K562 (cell line): ENCODE results near the gene FAXC. TPM values are rescaled to one million over a fixed set of nuclear protein-coding genes. Genes with fewer than 3 reads are reported as not detected.

Experiments used
- CBX1 ChIP-seq: sonication (generic); IDR thresholded peaks from 2 replicates; pipeline ENCODE4 v1.6.1; 2016; ENCODE audit warnings: antibody characterized with exemption, low read depth, mild to moderate bottlenecking
- CTBP1 ChIP-seq: fragments of 450-650 bp; IDR thresholded peaks from 2 replicates; pipeline ENCODE4 v1.6.1; 2016; ENCODE audit warnings: borderline replicate concordance
- CXXC5 ChIP-seq: fragments of 250-450 bp; sonication (Bioruptor Pico); IDR thresholded peaks from 2 replicates; pipeline ENCODE4 v1.8.0; 2022; ENCODE audit warnings: inconsistent platforms, mild to moderate bottlenecking, moderate library complexity
- DNMT1 ChIP-seq: fragments of 450-650 bp; IDR thresholded peaks from 2 replicates; pipeline ENCODE4 v1.6.1; 2016; ENCODE audit warnings: antibody characterized with exemption, mild to moderate bottlenecking
- IFI16 ChIP-seq: fragments of 250-450 bp; sonication (Bioruptor Pico); IDR thresholded peaks from 2 replicates; pipeline ENCODE4 v2.1.2; 2022; ENCODE audit warnings: mild to moderate bottlenecking, inconsistent platforms
- KLF16 ChIP-seq: IDR thresholded peaks from 2 replicates; pipeline ENCODE4 v1.6.1; 2016; ENCODE audit warnings: antibody characterized with exemption
- MIER1 ChIP-seq: fragments of 450-650 bp; IDR thresholded peaks from 2 replicates; pipeline ENCODE4 v1.6.1; 2016; ENCODE audit warnings: antibody characterized with exemption, mild to moderate bottlenecking, low read depth
- MTA2 ChIP-seq: fragments of 450-650 bp; IDR thresholded peaks from 2 replicates; pipeline ENCODE4 v1.6.1; 2016; ENCODE audit warnings: low read depth
- NRF1 ChIP-seq, 2 experiments: fragments of 450-650 bp; IDR thresholded peaks in 1 of 2; conservative IDR thresholded peaks in 1 of 2; 2 replicates each; pipeline ENCODE4 v1.6.1; 2014; ENCODE audit warnings: mild to moderate bottlenecking in 2 of 2
- PPARD ChIP-seq: fragments of 250-450 bp; sonication (Bioruptor Pico); IDR thresholded peaks from 2 replicates; pipeline ENCODE4 v1.8.0; 2022; ENCODE audit warnings: inconsistent platforms, mild to moderate bottlenecking, moderate library complexity
- RBFOX2 ChIP-seq: fragments of 200-400 bp; formaldehyde crosslinking; IDR thresholded peaks from 2 replicates; pipeline ENCODE4 v1.6.1; 2017; ENCODE audit warnings: low read depth, mild to moderate bottlenecking, low read length, moderate library complexity
- REST ChIP-seq, 2 experiments: fragments of 450-650 bp; formaldehyde crosslinking in 1 of 2; IDR thresholded peaks; 2 replicates each; pipeline versions ENCODE4 v1.4.0 to v1.6.1; 2014 to 2020; ENCODE audit warnings: mild to moderate bottlenecking in 2 of 2, borderline replicate concordance in 1 of 2, low read depth in 1 of 2
- RHOXF2B ChIP-seq: fragments of 250-450 bp; sonication (Bioruptor Pico); conservative IDR thresholded peaks from 2 replicates; pipeline ENCODE4 v1.5.1; 2021
- TCF7L2 ChIP-seq: fragments of 150-350 bp; IDR thresholded peaks from 2 replicates; pipeline ENCODE4 v1.6.1; 2016; ENCODE audit warnings: low read depth, mild to moderate bottlenecking, low read length, moderate library complexity
- XRCC3 ChIP-seq: fragments of 450-650 bp; IDR thresholded peaks from 2 replicates; pipeline ENCODE4 v1.6.1; 2017; ENCODE audit warnings: mild to moderate bottlenecking, moderate library complexity
- ZBTB8A ChIP-seq: fragments of 450-650 bp; IDR thresholded peaks from 2 replicates; pipeline ENCODE4 v1.6.1; 2018; ENCODE audit warnings: mild to moderate bottlenecking, moderate library complexity; ENCODE audit not compliant: partially characterized antibody
- ZC3H8 ChIP-seq: fragments of 450-650 bp; IDR thresholded peaks from 2 replicates; pipeline ENCODE4 v1.6.1; 2017
- ZFP1 ChIP-seq: fragments of 450-650 bp; formaldehyde crosslinking; IDR thresholded peaks from 2 replicates; pipeline ENCODE4 v1.4.0; 2020; ENCODE audit warnings: mild to moderate bottlenecking, mixed read lengths
- ZNF134 ChIP-seq: fragments of 250-450 bp; sonication (Bioruptor Pico); conservative IDR thresholded peaks from 2 replicates; pipeline ENCODE4 v1.4.0; 2020
- ZNF507 ChIP-seq: conservative IDR thresholded peaks from 2 replicates; pipeline ENCODE4 v1.6.1; 2017; ENCODE audit warnings: missing genetic modification characterization, missing compliant biosample characterization
- polyA plus RNA-seq, 8 experiments: library from polyadenylated mRNA; depleted of rRNA in 4 of 8; stranded (reverse) in 5 of 8; unstranded in 3 of 8; fragments of >200 nt; fragmentation: Nextera tagmentation in 2 of 8; fragmentation: Illumina TruSeq in 1 of 8; extraction: Ambion mirVana in 2 of 8; extraction: Trizol in 1 of 8; gene quantifications; 2 replicates each; pipeline versions ENCODE4 v1.2.1 to v1.2.3, GENCODE V29; 2011 to 2014; ENCODE audit warnings: inconsistent platforms in 1 of 8, missing spikeins in 1 of 8
- total RNA-seq, 7 experiments: library from RNA; depleted of rRNA in 6 of 7; stranded (reverse); fragments of >200 nt in 6 of 7; fragmentation: Illumina TruSeq in 2 of 7; extraction: Trizol in 2 of 7; gene quantifications; 2 replicates each; pipeline versions ENCODE4 v1.2.1 to v1.2.3, GENCODE V29; 2011 to 2021; ENCODE audit warnings: low replicate concordance in 1 of 7
- TF ChIP-seq, protein P1 (sequence below): fragments of 250-450 bp; sonication (Bioruptor Pico); IDR thresholded peaks from 2 replicates; pipeline ENCODE4 v1.8.0; 2022; ENCODE audit warnings: moderate library complexity, mild to moderate bottlenecking, inconsistent platforms

FAXC gene
- total and polyA plus RNA-seq, 9 of the 15 experiments (the other 6 are each of a cell fraction or from before 2014, with no cell fraction given): 0.06 to 0.40 (median 0.13) TPM; not detected in 5

DNA sequence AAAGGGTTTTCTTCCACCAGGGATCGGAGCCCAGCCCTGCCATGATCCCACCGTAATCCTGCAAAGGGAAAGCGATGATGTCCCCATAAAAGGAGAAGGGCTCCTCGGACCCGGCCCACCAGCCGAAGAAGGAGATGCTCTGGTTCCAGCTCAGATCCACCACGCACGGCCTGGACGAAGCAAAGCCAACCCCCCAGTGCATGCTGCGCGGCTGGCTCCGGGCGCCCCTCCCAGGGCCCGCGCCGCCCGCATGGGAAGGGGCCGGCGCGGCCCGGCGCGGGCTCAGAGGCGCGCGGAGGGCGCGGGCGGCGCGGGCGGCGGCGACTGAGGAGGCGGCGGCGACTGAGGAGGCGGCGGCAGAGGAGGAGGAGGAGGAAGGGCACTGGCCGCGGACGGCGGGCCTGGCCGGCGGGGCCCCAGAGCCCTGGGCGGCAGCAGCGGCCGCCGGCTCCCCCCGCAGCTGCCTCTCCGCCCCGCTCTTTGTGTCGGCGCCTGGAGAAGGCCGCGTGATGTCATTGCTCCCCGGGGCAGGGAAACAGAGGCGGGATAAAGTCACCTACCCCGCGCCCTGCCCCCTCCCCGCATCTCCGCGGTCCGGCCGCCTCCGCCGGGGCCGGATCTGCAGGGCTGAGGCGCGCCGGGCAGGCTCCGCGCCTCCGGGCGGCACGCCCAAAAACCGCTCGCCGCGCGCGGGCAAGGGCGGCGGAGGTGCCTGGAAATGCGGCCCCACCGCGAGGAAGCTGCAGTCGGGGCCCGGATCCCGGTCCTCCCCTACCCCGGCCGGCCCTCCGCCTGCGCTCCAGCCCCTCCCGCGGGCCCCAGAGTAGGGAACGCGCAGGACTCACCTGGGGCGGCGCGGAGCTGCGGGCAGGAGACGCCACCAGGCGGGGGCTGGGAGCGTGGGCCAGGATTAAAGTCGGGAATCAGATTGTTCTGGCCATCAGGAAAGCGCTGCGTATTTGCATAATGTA is at the start of gene FAXC (continued):
- TF ChIP-seq REST (IDR thresholded peaks at IDR 0.05; ENCODE audit: borderline replicate concordance): no peak
- no peak for TF ChIP-seq REST (CRISPR knock-in tag; IDR thresholded peaks at IDR 0.05; ENCODE audit: low read depth)
- peak; percentile 11 to 26; a peak in 2 of 4 replicates for TF ChIP-seq NRF1 (conservative IDR thresholded peaks at IDR 0.05 in 1 of 2, IDR thresholded peaks at IDR 0.05 in 1 of 2)
- no peak for TF ChIP-seq RHOXF2B
- TF ChIP-seq TCF7L2: no peak
- no peak for TF ChIP-seq PPARD (CRISPR knock-in tag)
- TF ChIP-seq MTA2: no peak
- no peak for TF ChIP-seq ZNF507 (tag)
- TF ChIP-seq KLF16: no peak
- TF ChIP-seq, protein P1, sequence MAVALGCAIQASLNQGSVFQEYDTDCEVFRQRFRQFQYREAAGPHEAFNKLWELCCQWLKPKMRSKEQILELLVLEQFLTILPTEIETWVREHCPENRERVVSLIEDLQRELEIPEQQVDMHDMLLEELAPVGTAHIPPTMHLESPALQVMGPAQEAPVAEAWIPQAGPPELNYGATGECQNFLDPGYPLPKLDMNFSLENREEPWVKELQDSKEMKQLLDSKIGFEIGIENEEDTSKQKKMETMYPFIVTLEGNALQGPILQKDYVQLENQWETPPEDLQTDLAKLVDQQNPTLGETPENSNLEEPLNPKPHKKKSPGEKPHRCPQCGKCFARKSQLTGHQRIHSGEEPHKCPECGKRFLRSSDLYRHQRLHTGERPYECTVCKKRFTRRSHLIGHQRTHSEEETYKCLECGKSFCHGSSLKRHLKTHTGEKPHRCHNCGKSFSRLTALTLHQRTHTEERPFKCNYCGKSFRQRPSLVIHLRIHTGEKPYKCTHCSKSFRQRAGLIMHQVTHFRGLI (CRISPR knock-in tag): no peak
- peak; percentile 38; the same call in 1 of the 2 replicates for TF ChIP-seq CXXC5 (CRISPR knock-in tag)
- TF ChIP-seq IFI16 (CRISPR knock-in tag): no peak
- TF ChIP-seq DNMT1: no peak
- TF ChIP-seq XRCC3: no peak
- TF ChIP-seq CTBP1: peak; percentile 79
- TF ChIP-seq ZBTB8A: no peak
- no peak for TF ChIP-seq RBFOX2
- TF ChIP-seq ZFP1: no peak
- no peak for TF ChIP-seq MIER1
- TF ChIP-seq CBX1: no peak
- TF ChIP-seq ZNF134 (CRISPR knock-in tag): no peak
- no peak for TF ChIP-seq ZC3H8
